Dermis blood vessel endothelial cell (primary cell): ENCODE results near the gene ANAPC4. TPM values are rescaled to one million over a fixed set of nuclear protein-coding genes. Genes with fewer than 3 reads are reported as not detected.

Experiments
- DNase-seq: peaks from one replicate; pipeline ENCODE4 v3.0.0; 2010
- total RNA-seq: library from RNA; depleted of rRNA; stranded (reverse); fragments of >200 nt; gene quantifications from 2 replicates; pipeline ENCODE4 v1.2.3, GENCODE V29; 2014

The ANAPC4 gene
- total RNA-seq, 1 donor from 2014 or later: 22.1 TPM

DNA sequence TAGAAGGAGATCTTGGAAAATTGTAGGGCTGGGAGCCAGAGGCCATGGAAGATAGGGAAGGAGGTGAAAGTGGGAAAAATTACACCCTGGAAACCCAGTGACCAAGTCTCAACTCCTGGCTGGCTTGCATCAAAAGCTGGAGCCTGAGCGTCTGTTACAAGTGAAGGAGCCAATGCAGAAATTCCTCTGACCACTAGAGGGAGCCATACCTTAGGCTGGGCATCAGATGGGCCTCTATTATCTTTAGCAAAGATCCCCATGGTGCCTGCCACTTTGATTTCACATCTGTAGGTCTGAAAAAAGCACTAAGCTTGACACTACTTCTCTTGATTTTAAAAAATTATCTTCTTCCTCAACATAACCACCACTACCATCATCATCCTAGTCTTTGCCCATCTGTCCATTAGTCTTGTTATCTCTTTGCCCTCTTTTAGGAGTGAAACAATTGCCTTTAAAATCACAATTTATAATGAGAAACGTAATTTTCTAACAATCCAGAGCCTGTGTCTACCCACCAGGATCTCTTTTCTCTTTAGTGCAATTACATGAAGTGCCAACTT is 62.9 kb downstream of the ANAPC4 start:
- DNase-seq: peak; percentile 86

DNA sequence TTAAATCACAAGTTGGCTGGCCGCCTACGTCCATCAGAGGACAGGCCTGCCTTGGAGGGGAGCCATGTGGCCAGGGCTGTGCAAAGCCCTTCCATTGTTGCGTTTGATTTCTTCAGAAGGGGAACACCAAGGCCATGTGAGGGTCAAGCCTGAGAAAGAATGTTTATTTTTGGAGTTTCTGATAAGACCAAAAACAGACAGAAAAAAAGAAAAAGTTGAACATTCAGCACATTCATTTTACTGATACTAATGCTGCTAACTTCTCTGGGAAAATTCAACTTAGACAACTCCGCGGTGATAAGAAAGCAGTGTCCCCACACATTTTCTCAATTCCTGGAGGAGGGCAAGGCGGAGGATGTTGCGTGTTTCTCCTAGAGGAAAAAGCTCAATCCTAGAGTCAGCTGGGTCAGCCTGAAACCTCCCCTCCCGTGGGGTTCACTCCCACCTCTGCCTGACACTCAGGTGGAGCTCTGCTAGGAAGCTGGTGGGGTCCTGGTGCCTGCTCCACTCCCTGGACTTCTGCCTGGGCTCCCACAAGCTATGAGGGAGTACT is 63.5 kb downstream of the ANAPC4 start:
- peak; percentile 55 for DNase-seq

DNA sequence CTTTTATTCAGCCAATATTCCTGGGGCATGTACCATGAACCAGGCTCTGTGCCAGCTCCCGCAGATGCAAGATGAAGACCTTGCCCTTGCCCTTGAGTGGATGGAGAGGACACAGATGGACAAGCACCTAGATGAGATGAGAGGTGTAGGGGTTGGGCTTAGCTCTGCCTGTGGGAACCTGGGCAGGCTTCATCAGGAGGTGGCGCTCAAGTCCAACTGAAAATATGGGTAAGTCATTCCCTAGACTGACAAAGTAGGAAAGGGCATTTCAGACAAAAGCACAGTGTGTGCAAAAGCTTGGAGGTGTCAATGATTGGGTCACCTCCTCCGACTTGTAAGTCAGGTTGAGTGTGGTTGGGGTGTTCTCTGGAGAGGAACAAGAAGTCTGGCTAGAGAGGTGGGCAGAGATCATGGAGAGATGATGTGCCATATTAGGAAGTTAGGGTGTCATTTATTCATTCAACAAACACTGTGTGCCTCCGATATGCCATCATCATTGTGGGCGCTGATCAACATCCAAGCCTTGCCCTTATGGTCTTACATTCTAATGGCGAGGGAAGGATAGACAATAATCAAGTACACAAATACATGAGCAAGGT is 64.6 kb downstream of the ANAPC4 start:
- DNase-seq: peak; percentile 88

DNA sequence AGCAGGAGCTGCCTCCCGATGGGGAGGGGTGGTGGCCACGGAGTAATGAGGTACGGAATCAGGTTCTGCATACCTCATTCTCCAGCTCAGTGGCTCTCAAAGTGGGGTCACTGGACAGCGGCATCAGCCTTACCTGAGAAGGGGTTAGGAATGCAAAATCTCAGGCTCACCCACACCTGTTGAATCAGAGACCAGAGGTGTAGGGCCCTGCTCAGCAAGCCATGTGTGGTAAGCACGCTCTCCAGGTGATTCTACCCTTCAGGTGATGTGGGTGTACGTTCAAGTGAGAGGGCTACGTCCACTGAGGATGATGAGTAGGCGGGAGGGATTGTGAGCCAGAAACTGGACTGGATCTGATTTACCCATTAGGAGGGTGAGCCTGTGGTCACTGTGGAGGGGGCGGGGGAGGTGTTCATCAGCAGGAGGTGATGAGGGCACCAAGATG is 65.8 kb downstream of the ANAPC4 start:
- DNase-seq: no peak

DNA sequence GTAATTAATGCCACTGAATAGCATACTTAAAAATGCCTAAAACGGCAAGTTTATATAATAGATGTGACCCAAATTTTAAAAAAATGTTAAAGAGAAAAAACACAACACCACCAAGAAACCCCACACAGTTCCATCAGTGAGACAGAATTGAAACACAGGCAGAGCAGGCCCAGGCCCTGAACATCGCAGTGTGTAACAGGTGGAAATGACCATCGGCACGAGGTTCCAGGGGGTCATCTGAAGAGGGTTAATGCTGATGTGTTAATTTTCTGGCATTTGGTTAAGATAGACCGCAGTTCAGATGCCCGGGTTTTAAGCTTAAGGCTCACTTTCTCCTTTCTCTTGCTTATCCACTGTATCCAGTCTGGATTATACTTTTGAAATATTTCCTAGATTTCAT is 66.8 kb downstream of the ANAPC4 start:
- DNase-seq: no peak

DNA sequence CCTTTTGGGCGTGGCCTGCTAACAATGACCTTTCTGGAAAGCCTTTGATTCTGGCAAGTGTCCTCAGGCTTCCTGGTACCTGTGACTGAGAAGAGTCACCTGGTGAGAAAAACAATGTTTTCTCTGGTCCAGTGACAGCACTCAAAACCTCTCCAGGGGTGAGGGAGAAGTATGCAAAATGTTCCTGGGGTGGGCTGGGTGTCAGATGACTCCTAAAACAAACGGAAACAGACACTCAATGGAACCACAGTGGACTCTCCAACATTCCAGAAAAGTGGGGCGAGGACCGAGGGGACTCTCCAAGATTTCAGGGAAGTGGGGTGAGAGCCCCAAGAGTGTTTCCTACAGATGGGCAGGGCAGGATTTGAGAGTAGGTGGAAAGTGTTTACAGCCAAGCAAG is 69.5 kb downstream of the ANAPC4 start:
- DNase-seq: no peak

DNA sequence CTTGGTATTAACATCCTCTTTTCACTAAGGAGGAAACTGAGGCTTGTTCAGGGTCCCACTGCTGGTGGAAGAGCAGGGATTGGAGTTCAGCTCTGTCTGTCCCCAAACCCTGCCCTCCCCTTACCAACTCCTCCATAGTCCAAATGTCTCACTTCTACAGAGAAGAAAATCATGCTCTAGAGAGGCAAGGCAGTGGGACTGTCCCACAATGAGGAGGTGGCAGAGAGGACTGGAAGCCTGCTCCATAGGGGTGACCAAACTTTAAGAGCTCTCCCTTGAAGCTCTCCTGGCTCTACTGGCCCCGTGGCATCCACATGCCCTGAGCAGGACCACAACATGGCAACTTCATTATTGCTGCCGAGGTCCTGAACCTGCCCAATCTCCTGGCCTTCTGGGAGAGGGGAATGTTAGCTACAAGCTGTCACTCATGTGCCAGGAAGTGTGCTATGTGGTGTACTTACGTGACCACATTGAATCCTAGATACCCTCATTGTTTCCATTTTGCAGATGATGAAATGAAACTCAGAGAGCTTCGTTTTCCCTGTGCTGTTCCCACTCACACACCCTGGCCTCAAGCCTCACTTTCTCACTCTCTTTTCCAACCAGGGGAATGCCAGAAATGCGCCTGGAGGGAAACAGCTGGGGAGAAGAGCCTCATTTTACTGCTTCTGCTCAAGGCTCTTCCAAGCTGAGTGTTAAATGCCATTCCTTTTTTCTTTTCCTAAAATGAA is 71.5 kb downstream of the ANAPC4 start:
- DNase-seq: peak; percentile 35

DNA sequence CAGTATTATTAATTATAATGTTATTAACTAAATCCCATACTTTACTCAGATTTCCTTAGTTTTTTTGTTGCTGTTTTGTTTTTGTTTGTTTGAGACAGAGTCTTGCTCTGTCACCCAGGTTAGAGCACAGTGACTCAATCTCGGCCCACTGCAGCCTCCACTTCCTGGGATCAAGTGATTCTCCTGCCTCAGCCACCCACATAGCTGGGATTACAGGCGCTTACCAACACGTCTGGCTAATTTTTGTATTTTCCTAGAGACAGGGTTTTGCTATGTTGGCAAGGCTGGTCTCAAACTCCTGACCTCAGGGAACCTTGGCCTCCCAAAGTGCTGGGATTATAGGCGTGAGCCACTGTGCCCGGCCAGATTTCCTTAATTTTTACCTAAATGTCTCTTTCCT is 72.2 kb downstream of the ANAPC4 start:
- no peak for DNase-seq

DNA sequence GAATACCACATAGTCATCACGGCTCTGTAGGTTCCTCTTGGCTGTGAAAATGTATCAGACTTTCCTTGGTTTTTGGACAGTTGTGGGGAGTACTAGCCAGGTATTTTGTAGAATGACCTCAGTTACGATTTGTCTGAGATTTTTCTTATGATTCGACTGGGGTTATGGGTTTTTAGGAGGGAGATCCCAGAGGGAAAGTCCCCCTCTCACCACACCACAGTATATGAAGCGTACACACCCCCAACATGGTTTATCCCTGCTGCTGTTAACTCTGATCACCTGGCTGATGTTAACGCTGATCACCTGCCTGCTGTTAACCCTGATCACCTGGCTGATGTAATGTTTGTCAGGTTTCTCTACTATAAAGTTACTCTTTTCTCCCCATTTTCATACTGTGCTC is 72.6 kb downstream of the ANAPC4 start:
- no peak for DNase-seq

DNA sequence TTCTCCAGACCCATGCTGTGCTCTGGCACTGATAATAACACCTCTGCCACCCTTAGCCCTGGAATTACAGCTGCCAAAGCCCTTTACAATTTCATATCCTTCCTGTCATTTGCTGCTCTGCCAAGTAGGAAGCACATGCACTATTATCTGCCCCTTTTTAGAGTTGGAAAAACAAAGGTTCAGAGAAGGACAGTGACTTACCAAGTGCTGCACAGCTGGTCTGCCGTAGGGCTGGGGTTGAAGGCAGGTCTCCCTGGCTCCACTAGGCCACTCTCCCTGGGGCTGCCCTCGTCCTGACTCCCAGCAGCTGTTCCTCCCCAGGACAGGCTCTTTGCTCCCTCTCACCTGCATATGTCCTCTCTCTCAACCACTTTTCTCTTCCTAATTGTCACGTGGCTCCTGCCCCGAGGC is 73.4 kb downstream of the ANAPC4 start:
- peak; percentile 68 for DNase-seq

DNA sequence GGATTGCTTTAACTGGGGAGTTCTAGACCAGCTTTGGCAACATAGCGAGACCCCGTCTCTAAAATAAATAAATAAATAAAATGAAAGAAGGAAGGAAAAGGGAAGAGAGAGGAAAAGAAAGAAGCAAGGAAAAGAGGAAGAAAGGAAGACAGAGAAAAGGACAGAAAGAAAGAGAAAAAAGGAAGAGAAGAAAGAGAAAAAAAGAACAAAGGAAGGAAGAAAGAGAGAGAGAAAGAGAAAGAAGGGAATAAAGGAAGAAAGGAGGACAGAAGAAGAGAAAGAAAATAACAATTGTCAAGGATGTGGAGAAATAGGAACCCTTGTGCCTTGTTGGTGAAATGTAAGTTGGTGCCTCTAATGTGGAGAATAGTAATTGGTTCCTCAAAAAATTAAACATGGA is 74.6 kb downstream of the ANAPC4 start:
- DNase-seq: no peak

DNA sequence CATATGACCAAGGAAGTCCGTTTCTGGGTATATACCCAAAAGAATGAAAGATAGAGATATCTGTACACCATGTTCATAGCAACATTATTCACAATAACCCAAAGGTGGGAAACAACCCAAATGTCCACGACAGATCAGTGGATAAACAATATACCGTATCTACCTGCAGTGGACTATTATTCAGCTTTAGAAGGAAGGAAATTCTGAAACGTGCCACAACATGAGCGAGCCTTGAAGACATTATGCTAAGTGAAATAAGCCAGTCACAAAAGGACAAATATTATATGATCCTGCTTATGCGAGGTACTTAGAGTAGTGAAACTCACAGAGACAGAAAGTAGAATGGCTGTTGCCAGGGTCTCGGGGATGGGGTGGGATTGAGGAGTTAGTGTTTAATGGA is 75.0 kb downstream of the ANAPC4 start:
- no peak for DNase-seq

DNA sequence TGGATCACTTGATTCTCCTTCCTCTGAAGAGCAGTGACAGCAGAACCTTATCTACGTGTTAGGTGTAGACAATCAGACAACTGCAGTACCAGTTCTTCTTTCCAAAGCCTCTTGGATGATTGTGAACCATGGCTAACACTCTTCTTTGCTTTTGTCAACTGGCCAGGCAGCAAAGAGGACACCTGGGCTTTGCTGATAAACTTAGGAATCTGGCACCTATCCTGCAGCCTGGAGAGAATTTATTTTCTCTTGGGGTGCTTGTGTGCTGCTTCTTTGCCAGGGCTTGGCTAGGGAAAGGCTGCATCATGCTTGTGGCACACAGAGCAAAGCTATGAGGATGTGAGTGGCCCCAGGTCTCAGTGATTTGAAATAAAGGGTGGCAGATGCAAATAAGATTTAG is 77.4 kb downstream of the ANAPC4 start:
- DNase-seq: no peak

DNA sequence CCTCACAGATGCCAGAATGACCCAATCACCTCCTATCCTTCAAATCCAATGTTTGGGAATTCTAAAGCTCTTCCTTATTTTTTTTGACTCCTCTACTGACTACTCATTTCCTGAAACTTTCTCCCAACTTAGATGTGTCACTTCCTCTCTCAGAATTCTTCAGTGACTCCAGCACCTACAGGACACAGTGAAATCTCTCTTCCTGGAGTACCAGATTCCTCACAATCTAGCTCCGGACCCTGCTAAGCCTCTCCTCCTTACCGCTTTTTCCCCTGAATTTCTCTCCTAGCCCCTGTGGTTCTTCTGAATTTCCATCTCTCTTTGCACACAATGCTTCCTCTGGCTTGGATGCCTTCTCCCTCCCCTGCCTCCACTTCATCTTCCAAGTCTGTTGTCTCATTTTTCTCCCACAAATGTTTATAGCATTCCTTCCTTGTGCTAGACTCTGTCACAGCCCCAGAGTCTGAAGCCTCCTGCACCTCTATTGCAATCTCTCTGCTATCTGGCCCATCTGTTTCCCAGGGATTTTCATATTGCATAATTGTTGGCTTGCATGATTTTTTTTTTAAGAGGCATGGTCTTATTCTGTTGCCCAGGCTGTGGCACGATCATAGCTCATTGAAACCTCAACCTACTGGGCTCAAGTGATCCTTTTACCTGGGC is 80.1 kb downstream of the ANAPC4 start:
- DNase-seq: peak; percentile 87

DNA sequence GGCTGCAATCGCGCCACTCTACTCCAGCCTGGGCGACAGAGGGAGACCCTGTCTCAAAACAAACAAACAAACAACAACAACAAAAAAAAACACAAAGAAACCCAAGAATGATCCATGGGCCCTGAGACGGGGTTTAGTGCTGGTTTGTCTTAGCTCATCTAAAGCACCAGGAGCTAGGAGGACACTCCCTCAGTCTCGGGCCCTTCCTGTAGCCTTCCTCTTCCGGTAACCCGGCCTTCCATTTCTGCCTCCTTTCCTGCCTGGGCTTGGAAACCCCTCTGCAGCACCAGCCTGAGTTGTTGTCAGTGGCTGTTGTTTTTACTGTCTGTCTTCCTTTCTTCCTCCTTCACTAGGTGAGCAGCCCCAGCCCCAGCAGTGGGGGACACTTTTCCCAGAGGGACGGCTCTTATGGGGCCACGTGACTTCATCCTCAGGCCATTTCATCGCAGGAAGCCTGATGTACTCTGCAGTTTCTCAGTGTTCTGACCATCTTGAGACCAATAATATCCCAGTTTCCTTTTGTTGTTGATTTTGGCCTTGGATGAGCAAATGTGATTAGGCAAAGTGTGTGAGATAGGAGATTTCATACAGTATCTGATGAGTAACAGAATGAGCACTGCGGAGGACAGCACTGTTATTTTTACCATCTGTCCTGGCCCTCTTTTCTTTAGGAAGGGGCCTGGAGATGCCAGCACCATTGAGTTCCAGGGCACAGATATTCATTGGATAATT is 90.1 kb downstream of the ANAPC4 start:
- DNase-seq: peak; percentile 95

DNA sequence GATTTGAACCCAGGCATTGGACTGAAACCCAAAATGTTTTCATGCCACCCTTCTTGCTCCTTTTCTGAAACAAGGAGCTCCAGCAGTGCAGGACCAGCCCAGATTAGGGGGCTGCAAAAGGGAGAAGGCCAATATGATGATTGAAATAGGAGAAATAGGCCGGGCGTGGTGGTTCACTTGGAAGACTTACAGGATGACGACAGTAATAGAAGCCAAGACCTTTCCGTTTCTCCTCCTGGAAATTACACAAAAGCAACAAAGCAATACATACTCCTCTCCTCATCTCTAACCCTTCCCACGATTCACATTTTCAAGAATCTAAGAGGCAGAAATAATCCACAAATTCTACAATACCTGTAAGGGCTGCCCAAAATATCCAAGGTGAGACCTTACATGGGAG is 90.8 kb downstream of the ANAPC4 start:
- DNase-seq: peak; percentile 50

Other genes with a start within 250 kb of the ANAPC4 start
- 10.2 and 10.6 TPM in 2 replicates for gene SEPSECS, start 216.8 kb upstream of the ANAPC4 start, total RNA-seq
- 32.3 and 40.9 TPM in 2 replicates for gene PI4K2B, start 143.2 kb upstream of the ANAPC4 start, total RNA-seq
- 8.3 and 8.8 TPM in 2 replicates for gene ZCCHC4, start 64.5 kb upstream of the ANAPC4 start, total RNA-seq